Measurements from ENCODE around the gene PLG.
"Not testable (repeated sequence)": the region's sequence is repeated elsewhere in the genome, so short reads cannot be mapped to it uniquely, and the experiment has no call there.

The PLG gene

DNA sequence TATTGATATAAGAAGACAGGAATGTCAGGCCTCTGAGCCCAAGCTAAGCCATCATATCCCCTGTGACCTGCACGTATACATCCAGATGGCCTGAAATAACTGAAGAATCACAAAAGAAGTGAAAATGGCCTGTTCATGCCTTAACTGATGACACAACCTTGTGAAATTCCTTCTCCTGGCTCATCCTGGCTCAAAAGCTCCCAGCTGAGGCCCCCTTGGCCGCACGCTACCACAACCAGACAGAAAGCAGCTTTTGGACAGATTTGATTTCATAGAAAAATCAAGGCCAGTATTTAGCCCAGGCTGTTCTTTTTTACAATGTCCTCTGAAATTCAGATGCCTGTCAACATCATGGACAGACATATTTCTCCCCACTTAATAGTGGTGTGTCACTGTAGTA is 78.6 kb downstream of the PLG start:
- DNase-seq = not testable (repeated sequence)

DNA sequence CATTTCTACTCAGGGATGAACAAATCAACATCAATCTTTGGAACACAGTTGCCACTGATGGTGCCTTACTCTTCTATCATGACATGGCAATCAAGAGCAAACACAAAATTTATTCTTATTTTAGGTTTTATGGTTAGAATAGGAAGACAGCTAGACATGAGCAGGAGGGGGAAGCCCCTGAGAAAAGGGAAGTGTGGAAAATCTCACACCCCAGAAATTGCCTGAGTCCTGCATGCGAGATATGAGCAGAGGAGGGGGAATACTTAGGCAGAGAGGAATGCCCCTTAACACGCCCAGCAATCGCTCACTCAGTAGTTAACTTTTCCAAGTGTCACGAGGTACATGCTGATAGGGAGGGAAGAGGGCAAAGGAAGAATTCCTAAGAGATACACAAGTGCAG is 79.3 kb downstream of the PLG start:
- no peak for DNase-seq

DNA sequence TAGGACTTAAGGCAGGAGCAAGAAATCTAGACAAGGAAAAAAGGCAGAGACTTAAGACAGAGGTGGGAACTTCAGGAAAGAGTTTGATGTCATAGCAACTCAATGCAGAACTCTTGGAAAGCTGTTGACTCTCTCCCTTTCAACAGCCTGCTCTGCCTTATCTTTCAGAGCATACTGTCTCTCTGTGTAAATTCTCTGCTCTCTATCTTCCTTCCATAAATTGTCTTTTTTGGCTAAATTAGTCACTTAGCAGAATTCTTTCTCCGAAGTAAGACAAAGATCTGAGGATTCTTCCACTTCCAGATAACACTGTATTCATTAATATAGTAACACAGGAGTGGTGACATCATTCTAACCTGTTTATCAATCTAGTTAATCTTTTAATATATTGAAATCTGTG is 80.2 kb downstream of the PLG start:
- no peak for DNase-seq

DNA sequence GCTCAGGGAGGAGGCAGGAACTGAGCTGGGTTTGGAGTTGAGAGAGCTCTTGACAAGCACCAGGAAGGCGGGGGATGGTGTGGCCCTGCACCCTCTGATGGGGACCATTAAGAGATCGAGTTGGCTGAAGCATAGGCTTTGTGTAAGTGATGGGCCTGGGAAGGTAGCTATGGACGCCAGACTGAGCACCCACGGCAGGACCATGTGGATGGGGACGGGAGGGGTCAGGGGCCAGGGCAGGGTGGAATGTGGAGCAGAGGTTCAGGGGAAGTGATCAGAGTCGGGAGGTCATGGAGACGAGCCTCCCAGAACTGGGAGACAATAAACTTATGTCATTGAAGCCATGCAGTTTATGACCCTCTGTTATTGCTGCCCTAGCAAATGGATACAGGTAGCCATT is 81.7 kb downstream of the PLG start:
- no peak for DNase-seq

DNA sequence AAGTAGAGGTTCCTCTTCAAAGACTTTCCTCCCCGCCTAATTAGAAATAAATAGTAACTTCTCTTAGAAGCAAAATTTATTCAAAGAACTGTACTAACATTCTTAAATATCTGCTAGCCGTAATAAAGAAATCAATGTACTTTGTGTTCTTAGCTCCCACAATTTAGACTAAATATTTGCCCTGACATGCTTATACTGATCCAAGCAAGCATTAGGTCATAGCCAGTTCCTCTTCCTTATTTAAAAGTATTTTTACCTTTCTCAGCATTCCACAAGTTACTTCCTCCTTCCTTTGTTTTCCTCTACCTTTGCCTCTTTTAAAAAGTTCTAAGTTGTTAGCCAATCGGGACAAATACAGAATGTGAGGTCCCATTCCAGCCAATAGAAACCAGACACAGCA is 86.1 kb downstream of the PLG start:
- not testable (repeated sequence) for DNase-seq

DNA sequence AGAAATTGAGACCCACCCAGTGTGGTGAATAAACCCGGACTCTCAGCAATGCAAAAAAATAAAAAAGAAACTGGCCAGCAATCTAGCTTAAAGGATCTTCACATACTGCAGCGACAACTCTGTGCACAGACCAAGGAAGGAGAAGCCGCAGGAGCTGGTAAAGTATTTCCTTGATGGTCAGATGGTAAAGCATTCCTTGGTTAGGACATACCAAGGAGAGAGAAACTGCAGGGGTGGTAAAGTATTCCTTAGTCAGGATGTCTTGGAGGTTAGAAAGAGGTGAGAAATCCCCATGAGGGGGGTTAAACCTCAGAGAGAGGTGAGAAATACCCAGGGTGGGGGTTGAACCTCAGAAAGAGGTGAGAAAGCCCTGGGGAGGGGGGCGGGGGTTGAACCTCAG is 86.8 kb downstream of the PLG start:
- no peak for DNase-seq

DNA sequence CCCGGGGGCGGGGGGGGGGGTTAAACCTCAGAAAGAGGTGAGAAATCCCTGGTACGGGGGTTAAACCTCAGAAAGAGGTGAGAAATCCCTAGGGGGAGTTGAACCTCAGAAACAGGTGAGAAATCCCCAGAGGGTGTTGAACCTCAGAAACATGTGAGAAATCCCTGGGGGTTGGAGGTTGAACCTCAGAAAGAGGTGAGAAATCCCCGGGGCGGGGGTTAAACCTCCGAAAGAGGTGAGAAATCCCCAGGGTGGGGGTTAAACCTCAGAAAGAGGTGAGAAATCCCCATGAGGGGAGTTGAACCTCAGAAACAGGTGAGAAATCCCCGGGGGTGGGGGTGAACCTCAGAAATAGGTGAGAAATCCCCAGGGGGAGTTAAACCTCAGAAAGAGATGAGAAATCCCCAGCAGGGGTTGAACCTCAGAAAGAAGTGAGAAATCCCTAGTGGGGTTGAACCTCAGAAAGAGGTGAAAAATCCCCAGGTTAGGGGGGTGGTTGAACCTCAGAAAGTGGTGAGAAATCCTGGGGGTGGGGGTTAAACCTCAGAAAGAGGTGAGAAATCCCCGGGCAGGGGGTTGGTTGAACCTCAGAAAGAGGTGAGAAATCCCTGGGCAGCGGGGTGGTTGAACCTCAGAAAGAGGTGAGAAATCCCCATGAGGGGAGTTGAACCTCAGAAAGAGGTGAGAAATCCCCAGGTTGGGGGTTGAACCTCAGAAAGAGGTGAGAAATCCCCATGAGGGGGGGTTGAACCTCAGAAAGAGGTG is 87.4 kb downstream of the PLG start:
- DNase-seq = no peak

DNA sequence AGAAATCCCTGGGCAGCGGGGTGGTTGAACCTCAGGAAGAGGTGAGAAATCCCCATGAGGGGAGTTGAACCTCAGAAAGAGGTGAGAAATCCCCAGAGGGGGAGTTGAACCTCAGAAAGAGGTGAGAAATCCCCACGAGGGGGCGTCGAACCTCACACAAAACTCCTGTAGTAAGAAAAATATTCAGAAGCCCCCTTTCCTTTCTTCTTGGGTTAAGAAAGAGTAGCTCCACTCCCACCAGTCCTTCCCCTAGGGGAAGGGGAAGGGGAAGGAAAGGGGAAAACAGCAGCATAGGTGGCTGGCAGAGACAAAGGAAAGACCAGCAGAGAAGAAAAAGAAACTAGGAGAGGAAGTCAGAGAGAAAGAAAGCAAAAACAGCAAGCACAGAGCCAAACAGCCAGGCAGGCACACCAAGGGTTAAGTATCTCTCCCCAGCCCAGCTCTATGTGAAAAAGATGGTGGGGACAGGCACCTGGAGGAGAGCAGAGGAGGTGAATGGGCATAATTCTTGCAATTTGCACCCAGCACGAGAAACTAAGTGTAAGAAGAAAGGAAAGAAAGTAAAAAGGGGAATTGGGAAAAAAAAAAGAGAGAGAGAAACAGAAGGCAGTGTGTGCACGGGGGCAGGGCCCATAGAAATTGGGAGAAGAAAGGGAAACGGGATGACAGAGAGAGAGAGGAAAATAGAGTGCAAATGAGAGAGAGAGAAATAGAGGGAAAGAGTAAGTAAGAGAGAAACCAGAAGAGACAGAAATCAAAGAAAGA is 88.2 kb downstream of the PLG start:
- no peak for DNase-seq

DNA sequence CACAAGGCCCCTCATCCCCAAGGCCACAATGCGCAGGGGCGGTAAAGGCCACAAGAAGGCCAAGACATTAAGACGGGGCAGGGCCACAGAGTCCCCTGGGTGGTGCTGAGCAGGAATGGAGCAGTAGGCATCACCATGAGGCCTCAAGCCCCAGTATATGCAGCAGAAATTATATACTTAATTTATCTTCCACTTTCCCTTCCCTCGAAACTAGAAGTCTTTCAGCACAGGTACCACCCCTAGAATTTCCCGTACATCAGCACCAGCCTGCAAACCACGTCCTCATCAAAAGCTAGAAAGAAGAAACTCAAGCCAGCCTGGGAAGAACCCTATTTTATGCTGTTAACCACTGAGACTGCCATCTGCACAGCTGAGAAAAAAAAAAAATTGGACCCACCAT is 89.4 kb downstream of the PLG start:
- no peak for DNase-seq

DNA sequence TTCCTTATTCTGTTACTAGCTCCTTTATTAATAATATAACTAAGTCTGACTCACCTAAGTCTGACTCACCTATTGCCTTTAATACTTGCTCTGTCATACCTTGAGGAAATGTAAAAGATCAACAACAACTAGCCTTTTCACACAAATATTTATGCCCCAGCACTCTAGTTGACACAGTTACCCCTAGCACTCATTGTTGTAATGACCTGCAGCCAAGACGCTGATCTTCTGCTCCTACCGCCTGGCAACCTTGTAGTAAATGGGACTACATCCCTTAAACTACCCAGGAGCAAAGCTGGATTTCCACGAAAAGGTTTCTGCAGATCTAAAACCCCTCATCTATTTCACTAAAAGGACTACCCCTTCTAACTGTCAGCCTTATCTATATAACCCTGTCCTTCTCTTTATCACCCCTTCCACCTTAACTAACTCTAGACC is 90.0 kb downstream of the PLG start:
- DNase-seq = no peak

DNA sequence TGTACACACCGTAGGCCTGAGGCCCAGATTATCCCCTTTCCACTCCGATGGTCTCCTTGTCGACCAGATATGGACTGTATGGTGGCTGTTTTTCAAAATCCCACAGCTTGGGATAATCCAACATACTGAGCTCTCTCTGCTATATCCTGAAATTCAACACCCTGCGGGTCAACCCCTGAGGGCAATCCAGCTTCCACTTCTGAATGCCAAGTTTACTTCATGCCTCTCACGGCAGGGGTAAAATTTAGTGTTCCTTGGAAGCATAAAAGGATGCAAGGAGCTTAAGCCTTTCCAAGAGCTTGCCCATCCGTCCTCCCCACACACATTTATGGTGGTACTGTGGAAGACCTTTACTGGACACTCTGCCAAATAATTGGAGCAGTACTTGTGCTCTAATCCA is 90.7 kb downstream of the PLG start:
- DNase-seq = no peak

DNA sequence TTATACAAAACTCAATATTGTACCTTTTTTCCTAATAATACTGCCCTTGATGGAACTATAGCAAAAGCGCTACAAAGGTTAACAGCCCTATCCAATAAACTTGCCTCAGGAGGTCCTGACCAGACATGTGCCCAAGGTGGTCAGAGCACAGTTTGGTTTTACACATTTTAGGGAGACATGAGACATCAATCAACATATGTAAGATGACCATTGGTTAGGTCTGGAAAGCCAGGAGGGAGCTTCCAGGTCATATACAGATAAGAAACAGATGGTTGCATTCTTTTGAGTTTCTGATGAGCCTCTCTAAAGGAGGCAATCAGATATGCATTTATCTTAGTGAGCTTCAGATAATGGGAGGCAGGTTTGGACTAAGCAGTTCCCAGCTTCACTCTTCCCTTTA is 91.6 kb downstream of the PLG start:
- no peak for DNase-seq

DNA sequence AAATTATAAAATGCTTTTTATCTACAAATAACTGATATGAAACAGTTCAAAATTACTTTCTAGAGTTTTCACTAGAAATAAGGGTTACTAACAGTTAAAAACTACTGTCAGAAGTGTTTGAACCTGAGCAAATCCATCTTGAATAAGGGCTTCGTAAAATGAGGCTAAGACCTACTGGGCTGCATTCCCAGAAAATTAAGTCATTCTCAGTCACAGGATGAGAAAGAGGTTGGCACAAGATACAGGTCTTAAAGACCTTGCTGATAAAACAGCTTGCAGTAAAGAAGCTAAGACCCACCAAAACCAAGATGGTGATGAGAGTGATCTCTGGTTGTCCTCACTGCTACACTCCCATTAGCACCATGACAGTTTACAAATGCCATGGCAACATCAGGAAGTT is 93.7 kb downstream of the PLG start:
- no peak for DNase-seq

DNA sequence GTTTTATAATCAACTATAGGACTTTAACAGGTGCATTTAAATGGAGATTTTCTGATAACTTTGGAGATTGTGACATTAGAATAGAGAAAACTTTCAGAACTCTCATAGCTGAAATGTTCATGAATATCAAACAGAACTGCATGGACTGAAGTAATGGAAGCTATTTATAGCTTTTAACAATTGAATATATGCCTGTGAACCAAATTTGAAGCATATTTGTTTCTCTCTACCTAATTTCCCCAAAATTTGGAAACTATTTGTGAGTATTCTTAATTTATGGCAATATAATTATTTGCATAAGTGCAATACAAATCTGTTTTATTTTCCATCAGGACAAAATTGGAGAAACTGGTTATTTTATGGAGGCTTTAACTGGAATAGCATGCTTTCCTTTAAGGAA is 96.6 kb downstream of the PLG start:
- no peak for DNase-seq

DNA sequence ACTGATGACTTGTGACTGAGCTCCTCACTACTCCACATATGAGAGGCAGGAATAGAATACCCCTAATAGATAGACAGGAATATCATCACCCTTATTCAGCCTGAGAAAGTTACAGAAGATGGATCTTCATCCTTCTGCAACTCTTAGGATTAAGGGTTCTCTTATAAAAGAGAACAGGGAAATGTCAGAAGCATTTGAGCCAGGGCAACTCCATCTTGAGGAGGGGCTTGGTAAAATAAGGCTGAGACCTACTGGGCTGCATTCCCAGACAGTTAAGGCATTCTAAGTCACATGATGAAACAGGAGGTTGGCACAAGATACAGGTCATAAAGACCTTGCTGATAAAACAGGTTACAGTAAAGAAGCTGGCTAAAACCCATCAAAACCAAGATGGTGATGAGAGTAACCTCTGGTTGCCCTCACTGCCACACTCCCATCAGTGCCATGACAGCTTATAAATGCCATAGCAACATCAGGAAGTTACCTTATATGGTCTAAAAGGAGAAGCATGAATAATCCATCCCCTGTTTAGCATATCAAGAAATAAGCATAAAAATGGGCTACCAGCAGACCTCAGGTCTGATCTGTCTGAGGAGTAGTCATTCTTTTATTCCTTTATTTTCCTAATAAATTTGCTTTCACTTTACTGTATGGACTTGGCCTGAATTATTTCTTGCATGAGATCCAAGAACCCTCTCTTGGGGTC is 97.9 kb downstream of the PLG start:
- DNase-seq = no peak

DNA sequence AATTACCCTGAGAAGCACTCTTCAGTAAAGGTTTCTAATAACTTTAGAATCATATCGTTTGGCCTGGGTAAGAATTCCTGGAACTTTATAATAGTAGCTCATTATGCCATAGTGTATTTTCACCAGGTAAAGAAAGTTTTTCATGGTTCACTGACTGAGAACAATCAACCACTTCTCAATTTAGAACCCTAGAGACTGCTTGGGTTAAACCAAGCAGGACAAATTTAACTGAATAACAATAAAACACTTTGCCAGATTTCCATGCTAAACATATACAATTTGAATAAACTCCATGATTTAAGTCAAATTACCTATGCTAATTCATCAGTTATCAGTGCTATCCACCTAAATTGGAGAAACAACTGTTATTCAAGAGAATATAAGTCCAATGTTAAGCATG is 99.4 kb downstream of the PLG start:
- DNase-seq = no peak

DNA sequence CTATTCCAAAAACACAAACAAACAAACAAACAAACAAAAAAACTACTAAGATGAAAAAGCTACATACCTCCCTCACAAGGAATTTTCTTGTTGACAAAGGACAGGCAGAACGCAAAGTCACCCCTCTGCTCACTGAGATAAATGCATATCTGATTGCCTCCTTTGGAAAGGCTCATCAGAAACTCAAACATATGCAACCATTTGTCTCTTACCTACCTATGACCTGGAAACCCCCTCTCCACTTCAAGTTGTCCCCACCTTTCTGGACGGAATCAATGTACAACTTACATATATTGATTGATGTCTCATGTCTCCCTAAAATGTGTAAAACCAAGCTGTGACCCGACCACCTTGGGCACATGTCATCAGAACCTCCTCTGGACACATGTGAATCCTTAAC is 100.0 kb downstream of the PLG start:
- DNase-seq = not testable (repeated sequence)

Measured in retina (tissue), 1 donor.